ENCODE measurements around the gene CRYGN.

Gene CRYGN

GRCh38 chr7:151469281-151469680 is 29.3 kb upstream of the CRYGN start:
- Histone ChIP-seq H3K4me1 (no peaks in the 10 kb centered on the region), H3K9ac (no peak overlapping the region), H3K27ac (no peak overlapping the region), H3K4me2 (ENCODE audit: low read length) (no peak overlapping the region), H3K79me2 (peaks cover 6% of the 10 kb centered on the region), H3K36me3 (ENCODE audit: control insufficient read depth, insufficient read depth, low read length) (no peaks in the 10 kb centered on the region), H3K9me3 (ENCODE audit: control insufficient read depth, low read length) (no peaks in the 10 kb centered on the region), H2AFZ (no peak overlapping the region), H3K27me3 (ENCODE audit: control insufficient read depth, insufficient read depth, low read length) (no peaks in the 10 kb centered on the region), H3K4me3 (ENCODE audit: low read depth, low read length) (no peak overlapping the region)
- TF ChIP-seq, protein P1, sequence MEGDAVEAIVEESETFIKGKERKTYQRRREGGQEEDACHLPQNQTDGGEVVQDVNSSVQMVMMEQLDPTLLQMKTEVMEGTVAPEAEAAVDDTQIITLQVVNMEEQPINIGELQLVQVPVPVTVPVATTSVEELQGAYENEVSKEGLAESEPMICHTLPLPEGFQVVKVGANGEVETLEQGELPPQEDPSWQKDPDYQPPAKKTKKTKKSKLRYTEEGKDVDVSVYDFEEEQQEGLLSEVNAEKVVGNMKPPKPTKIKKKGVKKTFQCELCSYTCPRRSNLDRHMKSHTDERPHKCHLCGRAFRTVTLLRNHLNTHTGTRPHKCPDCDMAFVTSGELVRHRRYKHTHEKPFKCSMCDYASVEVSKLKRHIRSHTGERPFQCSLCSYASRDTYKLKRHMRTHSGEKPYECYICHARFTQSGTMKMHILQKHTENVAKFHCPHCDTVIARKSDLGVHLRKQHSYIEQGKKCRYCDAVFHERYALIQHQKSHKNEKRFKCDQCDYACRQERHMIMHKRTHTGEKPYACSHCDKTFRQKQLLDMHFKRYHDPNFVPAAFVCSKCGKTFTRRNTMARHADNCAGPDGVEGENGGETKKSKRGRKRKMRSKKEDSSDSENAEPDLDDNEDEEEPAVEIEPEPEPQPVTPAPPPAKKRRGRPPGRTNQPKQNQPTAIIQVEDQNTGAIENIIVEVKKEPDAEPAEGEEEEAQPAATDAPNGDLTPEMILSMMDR (IDR thresholded peaks at IDR 0.05) = no peak

GRCh38 chr7:151468217-151469018 is 28.5 kb upstream of the CRYGN start:
- Histone ChIP-seq H3K79me2 (peaks cover 6% of the 10 kb centered on the region), H3K27me3 (ENCODE audit: control insufficient read depth, insufficient read depth, low read length) (no peaks in the 10 kb centered on the region), H2AFZ (no peak overlapping the region), H3K4me2 (ENCODE audit: low read length) (no peak overlapping the region), H3K4me3 (ENCODE audit: low read depth, low read length) (no peak overlapping the region), H3K4me1 (no peaks in the 10 kb centered on the region), H3K27ac (no peak overlapping the region), H3K9ac (no peak overlapping the region), H3K36me3 (ENCODE audit: control insufficient read depth, insufficient read depth, low read length) (no peaks in the 10 kb centered on the region), H3K9me3 (ENCODE audit: control insufficient read depth, low read length) (no peaks in the 10 kb centered on the region)
- TF ChIP-seq, protein P1 (IDR thresholded peaks at IDR 0.05) = no peak

DNA sequence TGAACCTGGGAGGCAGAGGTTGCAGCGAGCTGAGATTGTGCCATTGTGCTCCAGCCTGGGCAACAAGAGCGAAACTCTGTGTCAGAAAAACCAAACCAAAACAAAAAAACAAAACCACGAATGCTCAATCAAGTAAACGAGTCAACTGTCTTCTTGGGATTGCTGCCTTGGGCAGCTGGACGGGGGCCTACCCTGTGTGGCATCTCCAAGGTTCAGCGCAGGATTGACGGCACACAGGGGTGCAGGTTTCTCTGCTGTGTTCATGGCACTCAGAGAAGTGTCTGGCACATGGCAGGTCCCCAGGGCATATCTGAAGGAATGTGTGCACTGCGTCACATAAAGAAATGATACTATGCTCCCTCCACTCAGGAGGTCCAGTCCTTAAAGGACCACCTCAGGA is 25.2 kb upstream of the CRYGN start:
- Histone ChIP-seq H3K27me3 (ENCODE audit: control insufficient read depth, insufficient read depth, low read length) (no peaks in the 10 kb centered on the region), H3K4me1 (peaks cover 7% of the 10 kb centered on the region), H3K4me2 (ENCODE audit: low read length) (no peak overlapping the region), H3K4me3 (ENCODE audit: low read depth, low read length) (no peak overlapping the region), H3K9ac (no peak overlapping the region), H3K9me3 (ENCODE audit: control insufficient read depth, low read length) (no peaks in the 10 kb centered on the region), H3K36me3 (ENCODE audit: control insufficient read depth, insufficient read depth, low read length) (no peaks in the 10 kb centered on the region), H3K79me2 (no peaks in the 10 kb centered on the region), H3K27ac (no peak overlapping the region), H2AFZ (no peak overlapping the region)
- TF ChIP-seq, protein P1 (IDR thresholded peaks at IDR 0.05) = no peak

DNA sequence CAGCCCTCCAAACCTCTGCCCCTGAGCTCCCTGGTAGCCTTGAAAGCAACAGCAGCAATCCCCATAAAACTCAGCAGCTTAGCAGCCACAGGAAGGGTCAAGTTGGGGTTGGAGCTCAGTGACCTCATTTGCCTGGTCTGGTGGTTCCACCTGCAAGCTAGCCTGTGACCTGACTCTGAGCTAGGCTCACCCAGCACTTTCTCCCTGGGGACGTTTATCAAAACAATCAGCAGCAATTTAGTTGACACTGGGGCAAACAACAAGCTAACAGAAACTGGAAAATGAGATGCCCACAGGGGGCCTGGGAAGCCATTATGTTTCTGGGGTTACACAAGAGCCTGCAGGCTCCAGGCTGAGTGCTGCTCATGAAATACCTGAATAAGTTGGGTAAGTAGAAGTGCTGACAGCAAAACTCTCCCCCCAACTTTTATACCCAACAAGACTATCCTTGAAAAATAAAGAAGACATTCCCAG is 22.4 kb upstream of the CRYGN start:
- Histone ChIP-seq H3K4me2 (ENCODE audit: low read length) (no peak overlapping the region), H3K27ac (no peak overlapping the region), H3K79me2 (no peaks in the 10 kb centered on the region)

More for the DNA sequence above, 22.4 kb upstream of the CRYGN start:
- no peaks in the 10 kb centered on the region for H3K9me3 ChIP-seq (ENCODE audit: control insufficient read depth, low read length)
- no peak overlapping the region for H2AFZ ChIP-seq
- H3K4me1 ChIP-seq = peaks cover 14% of the 10 kb centered on the region
- no peak overlapping the region for H3K4me3 ChIP-seq (ENCODE audit: low read depth, low read length)
- TF ChIP-seq, protein P1 (IDR thresholded peaks at IDR 0.05) = no peak
- no peaks in the 10 kb centered on the region for H3K36me3 ChIP-seq (ENCODE audit: control insufficient read depth, insufficient read depth, low read length)
- no peaks in the 10 kb centered on the region for H3K27me3 ChIP-seq (ENCODE audit: control insufficient read depth, insufficient read depth, low read length)
- H3K9ac ChIP-seq = no peak overlapping the region

Data from parathyroid adenoma (tissue), 2 donors.